ENCODE results near the gene NSMF.

Gene NSMF

DNA sequence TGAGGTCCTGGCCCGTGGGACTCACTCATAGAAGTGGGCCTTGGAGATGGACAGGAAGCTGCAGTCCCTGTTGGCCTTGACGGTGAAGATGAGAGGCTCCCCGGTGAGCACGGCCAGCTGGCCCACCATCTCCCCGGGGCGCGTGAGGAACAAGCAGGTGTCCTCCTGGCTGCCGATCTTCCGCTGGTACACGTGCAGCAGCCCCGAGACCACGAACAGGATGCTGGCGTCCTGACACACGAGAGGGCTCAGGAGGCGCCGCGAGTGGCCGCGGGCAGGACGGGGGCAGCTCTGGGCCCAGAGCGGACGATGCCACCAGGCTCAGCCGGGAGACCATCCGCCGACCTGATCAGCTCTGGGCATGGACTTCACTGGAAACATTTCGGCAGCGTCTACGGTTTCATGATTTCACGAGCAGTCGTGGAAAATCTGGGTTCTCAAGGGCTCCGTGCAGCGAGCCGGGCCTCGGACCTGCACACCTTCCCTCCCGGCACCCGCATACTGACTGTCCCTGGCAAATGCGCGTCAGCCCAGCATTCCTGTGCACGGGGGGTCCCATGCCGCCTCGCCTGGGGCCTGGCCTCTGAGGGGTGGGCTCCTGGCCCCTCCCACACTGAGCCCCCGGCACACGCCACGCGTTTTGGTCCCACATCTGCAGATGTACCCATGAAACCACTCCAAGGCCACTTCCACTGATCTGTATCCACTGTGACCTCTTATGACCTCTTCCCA is 41.7 kb upstream of the NSMF start:
- H4K20me1 ChIP-seq (ENCODE audit: insufficient read depth, low read length), result no peaks in the 10 kb centered on the region
- H3K27ac ChIP-seq (ENCODE audit: low read length), result no peak overlapping the region
- no peaks in the 10 kb centered on the region for H3K27me3 ChIP-seq (ENCODE audit: low read depth, low read length)

DNA sequence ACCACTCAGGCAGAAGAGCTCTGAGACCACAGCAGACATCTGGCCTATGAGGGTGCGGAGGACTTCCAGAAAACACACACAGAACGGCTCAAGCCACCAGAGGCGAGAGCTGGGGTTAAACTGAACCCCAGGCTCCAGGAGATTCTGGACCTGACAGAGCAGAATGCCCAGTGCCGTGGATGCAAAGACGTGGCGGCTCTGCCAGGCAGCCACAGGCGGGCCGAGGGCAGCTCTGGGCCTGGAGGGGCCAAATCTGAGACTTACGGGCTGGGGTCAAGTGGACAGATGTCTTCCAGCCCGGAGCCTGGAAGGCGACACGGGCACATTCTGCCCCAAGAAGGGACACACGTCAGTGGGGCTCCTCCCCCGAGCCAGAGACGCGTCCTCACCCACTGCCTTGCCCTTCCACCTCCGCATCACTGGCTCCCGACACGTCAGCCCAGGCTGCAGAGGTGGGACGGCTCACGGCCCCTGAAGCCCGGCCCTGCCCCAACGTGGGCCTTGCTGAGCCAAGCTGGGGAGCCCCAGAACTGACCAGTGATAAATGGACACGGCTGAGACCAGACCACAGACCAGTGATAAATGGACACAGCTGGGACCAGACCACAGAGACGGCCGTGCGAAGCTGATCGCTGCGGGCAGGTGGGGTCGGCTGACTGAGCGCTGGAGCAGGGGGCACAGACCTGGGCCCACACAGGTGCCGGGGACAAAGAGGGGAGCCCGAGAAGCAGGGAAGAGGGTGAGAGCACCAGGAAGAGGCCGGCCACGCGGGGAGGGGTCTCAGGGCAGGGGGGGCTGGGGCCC is 40.9 kb upstream of the NSMF start:
- H3K4me1 ChIP-seq (ENCODE audit: low read length), result no peaks in the 10 kb centered on the region
- TF ChIP-seq, protein P1, sequence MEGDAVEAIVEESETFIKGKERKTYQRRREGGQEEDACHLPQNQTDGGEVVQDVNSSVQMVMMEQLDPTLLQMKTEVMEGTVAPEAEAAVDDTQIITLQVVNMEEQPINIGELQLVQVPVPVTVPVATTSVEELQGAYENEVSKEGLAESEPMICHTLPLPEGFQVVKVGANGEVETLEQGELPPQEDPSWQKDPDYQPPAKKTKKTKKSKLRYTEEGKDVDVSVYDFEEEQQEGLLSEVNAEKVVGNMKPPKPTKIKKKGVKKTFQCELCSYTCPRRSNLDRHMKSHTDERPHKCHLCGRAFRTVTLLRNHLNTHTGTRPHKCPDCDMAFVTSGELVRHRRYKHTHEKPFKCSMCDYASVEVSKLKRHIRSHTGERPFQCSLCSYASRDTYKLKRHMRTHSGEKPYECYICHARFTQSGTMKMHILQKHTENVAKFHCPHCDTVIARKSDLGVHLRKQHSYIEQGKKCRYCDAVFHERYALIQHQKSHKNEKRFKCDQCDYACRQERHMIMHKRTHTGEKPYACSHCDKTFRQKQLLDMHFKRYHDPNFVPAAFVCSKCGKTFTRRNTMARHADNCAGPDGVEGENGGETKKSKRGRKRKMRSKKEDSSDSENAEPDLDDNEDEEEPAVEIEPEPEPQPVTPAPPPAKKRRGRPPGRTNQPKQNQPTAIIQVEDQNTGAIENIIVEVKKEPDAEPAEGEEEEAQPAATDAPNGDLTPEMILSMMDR (IDR thresholded peaks at IDR 0.05; ENCODE audit: low read depth, low read length), result no peak
- no peak for TF ChIP-seq EZH2phosphoT487 (IDR thresholded peaks at IDR 0.05; ENCODE audit: low read depth)
- no peaks in the 10 kb centered on the region for H3K79me2 ChIP-seq (ENCODE audit: low read length)
- no peaks in the 10 kb centered on the region for H3K9me3 ChIP-seq (ENCODE audit: insufficient read depth, low read length)
- H2AFZ ChIP-seq (ENCODE audit: low read depth, low read length), result no peak overlapping the region
- no peaks in the 10 kb centered on the region for H3K36me3 ChIP-seq (replicated peaks; ENCODE audit: low read depth, low read length)
- no peak overlapping the region for H3K4me3 ChIP-seq (ENCODE audit: low read length)
- H3K27ac ChIP-seq (ENCODE audit: low read length), result no peak overlapping the region
- no peaks in the 10 kb centered on the region for H4K20me1 ChIP-seq (ENCODE audit: insufficient read depth, low read length)
- no peak overlapping the region for H3K4me2 ChIP-seq (ENCODE audit: low read length)
- H3K27me3 ChIP-seq (ENCODE audit: low read depth, low read length), result no peaks in the 10 kb centered on the region
- H3K9ac ChIP-seq (ENCODE audit: low read length), result no peak overlapping the region

More for the DNA sequence above, 41.7 kb upstream of the NSMF start:
- Histone ChIP-seq H3K36me3 (replicated peaks; ENCODE audit: low read depth, low read length) (no peaks in the 10 kb centered on the region), H3K4me1 (ENCODE audit: low read length) (no peaks in the 10 kb centered on the region), H3K9me3 (ENCODE audit: insufficient read depth, low read length) (no peaks in the 10 kb centered on the region), H3K79me2 (ENCODE audit: low read length) (no peaks in the 10 kb centered on the region), H3K4me3 (ENCODE audit: low read length) (no peak overlapping the region), H2AFZ (ENCODE audit: low read depth, low read length) (no peak overlapping the region), H3K4me2 (ENCODE audit: low read length) (no peak overlapping the region), H3K9ac (ENCODE audit: low read length) (no peak overlapping the region)
- TF ChIP-seq, protein P1 (IDR thresholded peaks at IDR 0.05; ENCODE audit: low read depth, low read length), result no peak
- no peak for TF ChIP-seq EZH2phosphoT487 (IDR thresholded peaks at IDR 0.05; ENCODE audit: low read depth)

DNA sequence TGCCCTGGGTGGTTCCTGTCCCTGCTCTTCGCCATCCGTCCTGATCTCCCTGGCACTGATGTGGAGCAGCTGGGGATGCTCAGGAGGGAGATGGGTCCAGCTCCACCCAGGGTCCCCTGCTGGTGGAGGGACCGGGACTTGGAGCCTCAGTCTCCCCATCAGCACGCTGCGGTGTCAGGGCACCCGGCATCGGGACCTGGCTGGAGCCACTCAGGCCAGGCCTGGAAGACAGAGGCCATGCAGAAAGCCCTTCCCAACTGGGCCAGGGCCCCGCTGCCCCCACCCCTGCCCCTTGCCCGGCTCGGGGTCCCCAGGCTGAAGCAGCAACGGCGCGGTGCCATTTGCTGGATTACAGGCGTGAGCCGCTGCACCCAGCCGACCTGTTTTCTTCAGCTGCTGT is 40.3 kb upstream of the NSMF start:
- Histone ChIP-seq H3K27ac (ENCODE audit: low read length) (no peak overlapping the region), H3K4me2 (ENCODE audit: low read length) (no peak overlapping the region), H3K4me1 (ENCODE audit: low read length) (no peaks in the 10 kb centered on the region), H4K20me1 (ENCODE audit: insufficient read depth, low read length) (no peaks in the 10 kb centered on the region), H3K9me3 (ENCODE audit: insufficient read depth, low read length) (no peaks in the 10 kb centered on the region), H3K79me2 (ENCODE audit: low read length) (no peaks in the 10 kb centered on the region), H3K9ac (ENCODE audit: low read length) (no peak overlapping the region), H3K4me3 (ENCODE audit: low read length) (no peak overlapping the region), H3K36me3 (replicated peaks; ENCODE audit: low read depth, low read length) (no peaks in the 10 kb centered on the region), H2AFZ (ENCODE audit: low read depth, low read length) (no peak overlapping the region), H3K27me3 (ENCODE audit: low read depth, low read length) (no peaks in the 10 kb centered on the region)
- TF ChIP-seq, protein P1 (IDR thresholded peaks at IDR 0.05; ENCODE audit: low read depth, low read length), result no peak
- TF ChIP-seq EZH2phosphoT487 (IDR thresholded peaks at IDR 0.05; ENCODE audit: low read depth), result no peak

DNA sequence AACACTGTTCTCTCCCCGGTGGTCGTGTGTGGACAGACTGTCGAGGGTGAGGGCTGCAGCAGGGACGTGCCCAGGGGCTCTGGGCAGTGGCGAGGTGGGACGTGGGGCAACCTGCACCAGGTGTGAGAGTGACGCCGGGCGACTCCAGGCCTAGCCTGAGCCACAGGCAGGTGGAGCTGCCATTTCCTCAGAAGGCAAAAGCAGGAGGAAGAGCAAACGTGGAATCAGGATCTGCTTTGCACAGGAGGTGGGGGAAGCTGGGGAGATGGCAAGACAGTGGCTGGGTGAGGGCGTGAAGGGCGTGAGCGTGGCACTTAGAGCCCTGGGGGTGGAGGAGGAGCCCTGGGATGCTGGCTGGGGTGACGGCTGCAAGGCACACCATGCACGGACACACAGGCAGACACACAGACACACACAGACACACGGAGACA is 39.6 kb upstream of the NSMF start:
- Histone ChIP-seq H3K4me3 (ENCODE audit: low read length) (no peak overlapping the region), H3K9ac (ENCODE audit: low read length) (no peak overlapping the region), H2AFZ (ENCODE audit: low read depth, low read length) (no peak overlapping the region), H3K4me1 (ENCODE audit: low read length) (no peaks in the 10 kb centered on the region), H4K20me1 (ENCODE audit: insufficient read depth, low read length) (no peaks in the 10 kb centered on the region), H3K4me2 (ENCODE audit: low read length) (no peak overlapping the region), H3K79me2 (ENCODE audit: low read length) (no peaks in the 10 kb centered on the region), H3K27ac (ENCODE audit: low read length) (no peak overlapping the region), H3K36me3 (replicated peaks; ENCODE audit: low read depth, low read length) (no peaks in the 10 kb centered on the region), H3K9me3 (ENCODE audit: insufficient read depth, low read length) (no peaks in the 10 kb centered on the region), H3K27me3 (ENCODE audit: low read depth, low read length) (no peaks in the 10 kb centered on the region)
- no peak for TF ChIP-seq EZH2phosphoT487 (IDR thresholded peaks at IDR 0.05; ENCODE audit: low read depth)
- TF ChIP-seq, protein P1 (IDR thresholded peaks at IDR 0.05; ENCODE audit: low read depth, low read length), result no peak
